Calu3 (cell line): ENCODE results near the gene FZD7. TPM values are rescaled to one million over a fixed set of nuclear protein-coding genes. Genes with fewer than 3 reads are reported as not detected.
A peak's percentile ranks its signal among the peaks of the same experiment; 100 is the strongest.

Experiments
- BruUV-seq: library from RNA; stranded (reverse); fragments of 400-500 nt; replicated peaks from 2 replicates; lab custom pipeline; 2021; lab: Mats Ljungman, UMichigan
- CTCF ChIA-PET: fragments of 300-600 bp; sonication (Branson Sonifier 250); formaldehyde crosslinking; loops from one replicate; lab custom pipeline; 2022; ENCODE audit warnings: antibody characterized with exemption; lab: Charles Lee
- DNase-seq: peaks from one replicate; pipeline ENCODE4 v3.0.0; 2022
- H3K27ac Mint-ChIP-seq: one replicate; pipeline ENCODE4 v1.8.0; 2022; ENCODE audit warnings: mixed read lengths; ENCODE audit not compliant: unreplicated experiment
- H3K27me3 Mint-ChIP-seq: one replicate; pipeline ENCODE4 v1.8.0; 2022; ENCODE audit warnings: mixed read lengths; ENCODE audit not compliant: unreplicated experiment
- H3K36me3 Mint-ChIP-seq: one replicate; pipeline ENCODE4 v1.8.0; 2022; ENCODE audit warnings: mild to moderate bottlenecking, moderate library complexity, mixed read lengths; ENCODE audit not compliant: insufficient read depth, unreplicated experiment
- H3K4me1 Mint-ChIP-seq: one replicate; pipeline ENCODE4 v1.8.0; 2022; ENCODE audit warnings: mild to moderate bottlenecking, low read depth, mixed read lengths; ENCODE audit not compliant: unreplicated experiment
- H3K4me3 Mint-ChIP-seq: one replicate; pipeline ENCODE4 v1.8.0; 2022; ENCODE audit warnings: mild to moderate bottlenecking, low read depth, moderate library complexity, mixed read lengths; ENCODE audit not compliant: unreplicated experiment
- H3K9me3 Mint-ChIP-seq: one replicate; pipeline ENCODE4 v1.8.0; 2022; ENCODE audit warnings: low read depth, mixed read lengths; ENCODE audit not compliant: unreplicated experiment
- CTCF ChIP-seq: fragments of 200-600 bp; IDR thresholded peaks from one replicate; pipeline ENCODE4 v1.8.0; 2022; ENCODE audit warnings: antibody characterized with exemption; ENCODE audit not compliant: unreplicated experiment
- intact Hi-C: fragments of 100-400 bp; cut with micrococcal nuclease; formaldehyde crosslinking; loops from one replicate; pipeline ENCODE4 v1.10.0; 2022; ENCODE audit not compliant: unreplicated experiment
- total RNA-seq: library from RNA; stranded (reverse); gene quantifications from 2 replicates; pipeline ENCODE4 v1.2.3, GENCODE V29; 2022

Gene FZD7
- total RNA-seq, 1 experiment from 2014 or later: 17.7 TPM

- H3K4me1 Mint-ChIP-seq: no peaks in the 10 kb centered on the region
- no peak for TF ChIP-seq CTCF
- H3K27ac Mint-ChIP-seq: peak overlapping the region; percentile 11
- no peaks in the 10 kb centered on the region for H3K9me3 Mint-ChIP-seq
- CTCF ChIA-PET: no interaction called here
- H3K27me3 Mint-ChIP-seq: no peaks in the 10 kb centered on the region
- H3K4me3 Mint-ChIP-seq: no peak overlapping the region
- intact Hi-C loops: no loop called here
- peaks cover 23% of the 10 kb centered on the region for H3K36me3 Mint-ChIP-seq
- peak; percentile 65 for DNase-seq
- no TSS peak for BruUV-seq
These were observed 774 bp upstream of the FZD7 start for GRCh38 chr2:202032846-202033316.

GRCh38 chr2:202034249-202035088 is 814 bp downstream of the FZD7 start:
- Mint-ChIP-seq H3K4me1 (peaks cover 15% of the 10 kb centered on the region), H3K27me3 (no peaks in the 10 kb centered on the region), H3K27ac (peak overlapping the region; percentile 46), H3K4me3 (no peak overlapping the region), H3K36me3 (peaks cover 23% of the 10 kb centered on the region), H3K9me3 (no peaks in the 10 kb centered on the region)
- no TSS peak for BruUV-seq
- intact Hi-C loops: loop anchor here (5.0 kb wide), 1 partner anchor 237 kb away; no protein-coding TSS in a partner anchor
- CTCF ChIA-PET: no interaction called here
- peak; percentile 37 for DNase-seq
- no peak for TF ChIP-seq CTCF

GRCh38 chr2:202035089-202035940 is 1.7 kb downstream of the FZD7 start:
- intact Hi-C loops: loop anchor here (5.0 kb wide), 1 partner anchor 238 kb away; no protein-coding TSS in a partner anchor
- Mint-ChIP-seq H3K9me3 (no peaks in the 10 kb centered on the region), H3K4me1 (peaks cover 16% of the 10 kb centered on the region), H3K27ac (peak overlapping the region; percentile 46), H3K36me3 (peaks cover 23% of the 10 kb centered on the region), H3K27me3 (no peaks in the 10 kb centered on the region), H3K4me3 (no peak overlapping the region)
- BruUV-seq: no TSS peak
- no peak for DNase-seq
- no peak for TF ChIP-seq CTCF
- CTCF ChIA-PET: no interaction called here

GRCh38 chr2:202035941-202036372 is 2.3 kb downstream of the FZD7 start:
- intact Hi-C loops: loop anchor here (5.0 kb wide), 1 partner anchor 239 kb away; no protein-coding TSS in a partner anchor
- Mint-ChIP-seq H3K4me3 (no peak overlapping the region), H3K27me3 (no peaks in the 10 kb centered on the region), H3K4me1 (peaks cover 16% of the 10 kb centered on the region), H3K36me3 (peaks cover 23% of the 10 kb centered on the region), H3K9me3 (no peaks in the 10 kb centered on the region), H3K27ac (no peak overlapping the region)
- BruUV-seq: no TSS peak
- CTCF ChIA-PET: no interaction called here
- DNase-seq: no peak
- TF ChIP-seq CTCF: no peak
